GM12878 (cell line): ENCODE measurements around the gene ZNF385D. TPM values are rescaled to one million over a fixed set of nuclear protein-coding genes. Genes with fewer than 3 reads are reported as not detected.

Source experiments
- ATAC-seq: fragments of 200-7000 bp; cut with Tn5 transposase; 3 replicates; pipeline ENCODE4 v1.9.1; 2020; ENCODE audit warnings: mild to moderate bottlenecking, moderate library complexity
- BruUV-seq: library from RNA; stranded (reverse); fragments of 400-500 nt; replicated peaks from 2 replicates; lab custom pipeline; 2021; lab: Mats Ljungman, UMichigan
- CTCF ChIA-PET: fragments of 300-600 bp; sonication (Branson Sonifier 250); formaldehyde crosslinking; extraction: SDS; loops from one replicate; lab custom pipeline; 2021; ENCODE audit warnings: inconsistent platforms; lab: Yijun Ruan, JAX
- POLR2A ChIA-PET: fragments of 350-600 bp; formaldehyde crosslinking; extraction: SDS; loops from one replicate; lab custom pipeline; 2021; ENCODE audit warnings: inconsistent platforms; lab: Charles Lee
- RAD21 ChIA-PET: fragments of 300-600 bp; sonication (Branson Sonifier 250); formaldehyde crosslinking; loops from one replicate; lab custom pipeline; 2023; ENCODE audit warnings: antibody characterized with exemption; ENCODE audit not compliant: unreplicated experiment; lab: Charles Lee
- SMC1A ChIA-PET: fragments of 300-600 bp; sonication (Branson Sonifier 250); formaldehyde crosslinking; loops from one replicate; lab custom pipeline; 2023; ENCODE audit not compliant: unreplicated experiment, uncharacterized antibody; lab: Charles Lee
- DNase-seq: peaks from one replicate; pipeline ENCODE4 v3.0.0-alpha.2; 2011; ENCODE audit warnings: low read depth, low spot score
- FAIRE-seq: peaks from 3 replicates; lab custom pipeline; 2011; peaks lifted over from hg19 to GRCh38; lab: Jason Lieb, UNC
- H2AFZ ChIP-seq: 2 replicates; pipeline ENCODE4 v1.6.0; 2011; ENCODE audit warnings: low read depth, low read length, control low read depth; ENCODE audit not compliant: control insufficient read depth
- H3K27ac ChIP-seq: 2 replicates; pipeline ENCODE4 v1.5.1; 2011; ENCODE audit warnings: control low read depth; ENCODE audit not compliant: control insufficient read depth, insufficient read depth
- H3K27me3 ChIP-seq, 2 experiments: replicated peaks in 1 of 2; 2 replicates each; pipeline versions ENCODE4 v1.6.0 to v1.6.1; 2011; ENCODE audit warnings: low read length in 1 of 2; ENCODE audit not compliant: control insufficient read depth in 2 of 2, insufficient read depth in 2 of 2
- H3K36me3 ChIP-seq, 2 experiments: 2 replicates each; pipeline ENCODE4 v1.5.1; 2011; ENCODE audit warnings: low read length in 1 of 2; ENCODE audit not compliant: control insufficient read depth in 2 of 2, insufficient read depth in 2 of 2
- H3K4me1 ChIP-seq: 2 replicates; pipeline ENCODE4 v1.6.1; 2011; ENCODE audit warnings: mild to moderate bottlenecking, low read length, moderate library complexity, mixed read lengths; ENCODE audit not compliant: control insufficient read depth, insufficient read depth
- H3K4me2 ChIP-seq: 2 replicates; pipeline ENCODE4 v1.6.0; 2011; ENCODE audit warnings: control low read depth; ENCODE audit not compliant: control insufficient read depth, insufficient read depth
- H3K4me3 ChIP-seq: fragments of 200-600 bp; sonication (generic); 2 replicates; pipeline ENCODE4 v1.5.1; 2016
- H3K79me2 ChIP-seq: 2 replicates; pipeline ENCODE4 v1.6.0; 2011; ENCODE audit warnings: low read length; ENCODE audit not compliant: control insufficient read depth, insufficient read depth
- H3K9ac ChIP-seq: 2 replicates; pipeline ENCODE4 v1.8.0; 2011; ENCODE audit warnings: low read length, control low read depth, mixed read lengths; ENCODE audit not compliant: control insufficient read depth, insufficient read depth
- H3K9me3 ChIP-seq: replicated peaks from 3 replicates; pipeline ENCODE4 v1.5.1; 2011; ENCODE audit warnings: mild to moderate bottlenecking, low read length; ENCODE audit not compliant: control insufficient read depth, insufficient read depth
- H4K20me1 ChIP-seq: 2 replicates; pipeline ENCODE4 v1.6.0; 2011; ENCODE audit not compliant: control insufficient read depth, insufficient read depth
- CBX5 ChIP-seq: sonication (generic); IDR thresholded peaks from 2 replicates; pipeline ENCODE4 v1.6.1; 2016; ENCODE audit warnings: low read depth, moderate library complexity, mild to moderate bottlenecking, inconsistent platforms
- GATAD2B ChIP-seq: fragments of 450-650 bp; conservative IDR thresholded peaks from 2 replicates; pipeline ENCODE4 v1.6.1; 2017; ENCODE audit warnings: low read depth, mild to moderate bottlenecking, moderate library complexity
- HCFC1 ChIP-seq: fragments of 150-350 bp; IDR thresholded peaks from 2 replicates; pipeline ENCODE4 v1.6.1; 2014; ENCODE audit warnings: low read length
- IRF4 ChIP-seq: IDR thresholded peaks from 2 replicates; pipeline ENCODE4 v1.6.1; 2011; ENCODE audit warnings: low read depth, low read length
- PAX5 ChIP-seq: IDR thresholded peaks from 2 replicates; pipeline ENCODE4 v1.6.1; 2011; ENCODE audit warnings: low read depth, low read length, borderline replicate concordance
- POLR2AphosphoS5 ChIP-seq: IDR thresholded peaks from 2 replicates; pipeline ENCODE4 v1.6.1; 2011; ENCODE audit warnings: mild to moderate bottlenecking, low read length, inconsistent platforms
- RUNX3 ChIP-seq: IDR thresholded peaks from 2 replicates; pipeline ENCODE4 v1.6.1; 2012; ENCODE audit warnings: low read length, inconsistent platforms
- SRF ChIP-seq, 2 experiments: IDR thresholded peaks; 2 replicates each; pipeline ENCODE4 v1.6.1; 2011; ENCODE audit warnings: low read depth in 2 of 2, low read length in 2 of 2, mild to moderate bottlenecking in 1 of 2, moderate library complexity in 1 of 2
- TCF3 ChIP-seq: IDR thresholded peaks from 2 replicates; pipeline ENCODE4 v1.6.1; 2012; ENCODE audit warnings: low read depth, mild to moderate bottlenecking, low read length, borderline replicate concordance; ENCODE audit not compliant: insufficient read depth
- WRNIP1 ChIP-seq: IDR thresholded peaks from 2 replicates; pipeline ENCODE4 v1.6.1; 2011; ENCODE audit warnings: low read depth, low read length, improper control_type of control experiment, borderline replicate concordance
- ZBED1 ChIP-seq: IDR thresholded peaks from 2 replicates; pipeline ENCODE4 v1.6.1; 2016; ENCODE audit warnings: borderline replicate concordance
- ZSCAN29 ChIP-seq: fragments of 450-650 bp; IDR thresholded peaks from 2 replicates; pipeline ENCODE4 v1.6.1; 2017; ENCODE audit warnings: mild to moderate bottlenecking, moderate library complexity
- WGBS: methylation state at CpG from one replicate; pipeline ENCODE4 v1.1.6; 2016; ENCODE audit warnings: low lambda C conversion rate; ENCODE audit not compliant: insufficient replicate concordance, insufficient coverage; ENCODE audit errors: missing lambda C conversion rate; 5-methylcytosine and 5-hydroxymethylcytosine counted together
- in situ Hi-C: fragments of 300-500 bp; cut with MboI; formaldehyde crosslinking; loops from 9 replicates; pipeline ENCODE4 v1.14.3; 2018; ENCODE audit warnings: mixed read lengths
- intact Hi-C: fragments of 100-400 bp; cut with micrococcal nuclease; formaldehyde crosslinking; loops from one replicate; pipeline ENCODE4 v1.14.2; 2022; ENCODE audit not compliant: unreplicated experiment
- polyA plus RNA-seq, 11 experiments: library from polyadenylated mRNA; depleted of rRNA in 4 of 11; unstranded in 6 of 11; stranded (reverse) in 5 of 11; fragments of >200 nt; fragmentation: Nextera tagmentation in 4 of 11; fragmentation: Illumina TruSeq in 1 of 11; extraction: Ambion mirVana in 4 of 11; extraction: Trizol in 1 of 11; gene quantifications; 1 replicate in 1 of 11; 2 replicates in 10 of 11; pipeline versions ENCODE4 v1.2.1 to v1.2.3, GENCODE V29; 2011 to 2016; ENCODE audit warnings: inconsistent platforms in 2 of 11, missing spikeins in 2 of 11, low read depth in 1 of 11
- total RNA-seq, 4 experiments: library from RNA; depleted of rRNA in 3 of 4; stranded (reverse); fragments of >200 nt in 3 of 4; fragmentation: Illumina TruSeq in 1 of 4; extraction: Trizol in 1 of 4; gene quantifications; 2 replicates each; pipeline versions ENCODE4 v1.2.1 to v1.2.3, GENCODE V29; 2013 to 2021
- TF ChIP-seq, protein P1 (sequence below): fragments of 450-650 bp; IDR thresholded peaks from 2 replicates; pipeline ENCODE4 v1.6.1; 2017; ENCODE audit warnings: antibody characterized with exemption, mild to moderate bottlenecking, moderate library complexity
- TF ChIP-seq, protein P2 (sequence below), 3 experiments: IDR thresholded peaks in 2 of 3; conservative IDR thresholded peaks in 1 of 3; 2 replicates each; pipeline ENCODE4 v1.5.1; 2011; ENCODE audit warnings: low read depth in 3 of 3, low read length in 3 of 3, mild to moderate bottlenecking in 3 of 3, control low read depth in 2 of 3, moderate library complexity in 2 of 3, inconsistent platforms in 1 of 3, mixed read lengths in 1 of 3; ENCODE audit not compliant: control insufficient read depth in 2 of 3, insufficient read depth in 1 of 3; ENCODE audit errors: extremely low read depth in 1 of 3
- TF ChIP-seq, protein P3 (sequence below): fragments of 450-650 bp; IDR thresholded peaks from 2 replicates; pipeline ENCODE4 v1.6.1; 2017; ENCODE audit warnings: borderline replicate concordance
- TF ChIP-seq, protein P4 (sequence below): IDR thresholded peaks from 2 replicates; pipeline ENCODE4 v1.6.1; 2011; ENCODE audit warnings: borderline replicate concordance, low read depth, mild to moderate bottlenecking, moderate library complexity, mixed read lengths, low read length; ENCODE audit not compliant: insufficient read depth; ENCODE audit errors: extremely low read length

Gene ZNF385D
- total and polyA plus RNA-seq, 10 of the 15 experiments (the other 5 are each of a cell fraction or from before 2014, with no cell fraction given), result 0.01 to 0.62 (median 0.18) TPM; not detected in 5

DNA sequence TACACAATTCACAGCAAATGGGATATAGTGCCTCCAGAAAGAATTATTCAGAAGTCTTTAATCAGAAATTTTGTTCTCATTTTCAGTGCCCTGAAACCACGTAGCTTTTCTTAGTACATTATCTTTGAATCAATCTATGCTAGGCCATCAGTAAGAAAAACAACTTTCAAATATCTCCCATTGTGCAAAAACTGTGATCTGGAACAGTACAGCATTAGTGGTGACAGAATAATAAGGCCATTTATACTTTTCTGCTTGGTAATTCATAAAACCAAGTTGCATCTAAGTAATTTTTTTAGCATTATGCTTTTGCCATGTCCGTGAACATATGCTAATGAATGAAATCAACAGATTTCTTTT is 35.4 kb upstream of the ZNF385D start:
- SMC1A ChIA-PET, result no interaction called here
- CTCF ChIA-PET, result interaction anchor here (0.9 kb wide), 1 partner anchor 1219 kb away, joined by 3 read pairs; no protein-coding TSS in a partner anchor
- 5% methylated on average over 2 of the region's 2 CpGs for WGBS
- BruUV-seq, result no TSS peak
- Histone ChIP-seq H3K36me3 (no peaks in the 10 kb centered on the region), H3K27ac (no peak overlapping the region), H3K4me3 (no peak overlapping the region), H3K79me2 (no peaks in the 10 kb centered on the region), H3K4me2 (no peak overlapping the region), H3K4me1 (no peaks in the 10 kb centered on the region), H4K20me1 (no peaks in the 10 kb centered on the region), H3K9me3 (no peaks in the 10 kb centered on the region), H3K9ac (no peak overlapping the region), H2AFZ (no peak overlapping the region), H3K27me3 (no peaks in the 10 kb centered on the region)
- no peak for FAIRE-seq
- RAD21 ChIA-PET, result no interaction called here
- intact Hi-C loops (no loop called here), in situ Hi-C loops (no loop called here)
- no peak for ATAC-seq
- POLR2A ChIA-PET, result no interaction called here
- DNase-seq, result no peak
- TF ChIP-seq PAX5 (no peak), ZBED1 (no peak), TCF3 (no peak), GATAD2B (no peak), ZSCAN29 (no peak), POLR2AphosphoS5 (no peak), IRF4 (no peak), RUNX3 (no peak), HCFC1 (no peak), WRNIP1 (no peak), SRF (IDR thresholded peaks at IDR 0.05; ENCODE audit: low read depth in 2 of 2, low read length in 2 of 2) (no peak), CBX5 (no peak)
- TF ChIP-seq, protein P1, sequence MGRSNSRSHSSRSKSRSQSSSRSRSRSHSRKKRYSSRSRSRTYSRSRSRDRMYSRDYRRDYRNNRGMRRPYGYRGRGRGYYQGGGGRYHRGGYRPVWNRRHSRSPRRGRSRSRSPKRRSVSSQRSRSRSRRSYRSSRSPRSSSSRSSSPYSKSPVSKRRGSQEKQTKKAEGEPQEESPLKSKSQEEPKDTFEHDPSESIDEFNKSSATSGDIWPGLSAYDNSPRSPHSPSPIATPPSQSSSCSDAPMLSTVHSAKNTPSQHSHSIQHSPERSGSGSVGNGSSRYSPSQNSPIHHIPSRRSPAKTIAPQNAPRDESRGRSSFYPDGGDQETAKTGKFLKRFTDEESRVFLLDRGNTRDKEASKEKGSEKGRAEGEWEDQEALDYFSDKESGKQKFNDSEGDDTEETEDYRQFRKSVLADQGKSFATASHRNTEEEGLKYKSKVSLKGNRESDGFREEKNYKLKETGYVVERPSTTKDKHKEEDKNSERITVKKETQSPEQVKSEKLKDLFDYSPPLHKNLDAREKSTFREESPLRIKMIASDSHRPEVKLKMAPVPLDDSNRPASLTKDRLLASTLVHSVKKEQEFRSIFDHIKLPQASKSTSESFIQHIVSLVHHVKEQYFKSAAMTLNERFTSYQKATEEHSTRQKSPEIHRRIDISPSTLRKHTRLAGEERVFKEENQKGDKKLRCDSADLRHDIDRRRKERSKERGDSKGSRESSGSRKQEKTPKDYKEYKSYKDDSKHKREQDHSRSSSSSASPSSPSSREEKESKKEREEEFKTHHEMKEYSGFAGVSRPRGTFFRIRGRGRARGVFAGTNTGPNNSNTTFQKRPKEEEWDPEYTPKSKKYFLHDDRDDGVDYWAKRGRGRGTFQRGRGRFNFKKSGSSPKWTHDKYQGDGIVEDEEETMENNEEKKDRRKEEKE, result no peak
- TF ChIP-seq, protein P2, sequence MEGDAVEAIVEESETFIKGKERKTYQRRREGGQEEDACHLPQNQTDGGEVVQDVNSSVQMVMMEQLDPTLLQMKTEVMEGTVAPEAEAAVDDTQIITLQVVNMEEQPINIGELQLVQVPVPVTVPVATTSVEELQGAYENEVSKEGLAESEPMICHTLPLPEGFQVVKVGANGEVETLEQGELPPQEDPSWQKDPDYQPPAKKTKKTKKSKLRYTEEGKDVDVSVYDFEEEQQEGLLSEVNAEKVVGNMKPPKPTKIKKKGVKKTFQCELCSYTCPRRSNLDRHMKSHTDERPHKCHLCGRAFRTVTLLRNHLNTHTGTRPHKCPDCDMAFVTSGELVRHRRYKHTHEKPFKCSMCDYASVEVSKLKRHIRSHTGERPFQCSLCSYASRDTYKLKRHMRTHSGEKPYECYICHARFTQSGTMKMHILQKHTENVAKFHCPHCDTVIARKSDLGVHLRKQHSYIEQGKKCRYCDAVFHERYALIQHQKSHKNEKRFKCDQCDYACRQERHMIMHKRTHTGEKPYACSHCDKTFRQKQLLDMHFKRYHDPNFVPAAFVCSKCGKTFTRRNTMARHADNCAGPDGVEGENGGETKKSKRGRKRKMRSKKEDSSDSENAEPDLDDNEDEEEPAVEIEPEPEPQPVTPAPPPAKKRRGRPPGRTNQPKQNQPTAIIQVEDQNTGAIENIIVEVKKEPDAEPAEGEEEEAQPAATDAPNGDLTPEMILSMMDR (IDR thresholded peaks at IDR 0.05 in 2 of 3, conservative IDR thresholded peaks at IDR 0.05 in 1 of 3; ENCODE audit: control insufficient read depth in 2 of 3, extremely low read depth in 1 of 3, insufficient read depth in 1 of 3, low read depth in 3 of 3, low read length in 3 of 3), result no peak
- TF ChIP-seq, protein P3, sequence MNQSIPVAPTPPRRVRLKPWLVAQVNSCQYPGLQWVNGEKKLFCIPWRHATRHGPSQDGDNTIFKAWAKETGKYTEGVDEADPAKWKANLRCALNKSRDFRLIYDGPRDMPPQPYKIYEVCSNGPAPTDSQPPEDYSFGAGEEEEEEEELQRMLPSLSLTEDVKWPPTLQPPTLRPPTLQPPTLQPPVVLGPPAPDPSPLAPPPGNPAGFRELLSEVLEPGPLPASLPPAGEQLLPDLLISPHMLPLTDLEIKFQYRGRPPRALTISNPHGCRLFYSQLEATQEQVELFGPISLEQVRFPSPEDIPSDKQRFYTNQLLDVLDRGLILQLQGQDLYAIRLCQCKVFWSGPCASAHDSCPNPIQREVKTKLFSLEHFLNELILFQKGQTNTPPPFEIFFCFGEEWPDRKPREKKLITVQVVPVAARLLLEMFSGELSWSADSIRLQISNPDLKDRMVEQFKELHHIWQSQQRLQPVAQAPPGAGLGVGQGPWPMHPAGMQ, result no peak
- TF ChIP-seq, protein P4, sequence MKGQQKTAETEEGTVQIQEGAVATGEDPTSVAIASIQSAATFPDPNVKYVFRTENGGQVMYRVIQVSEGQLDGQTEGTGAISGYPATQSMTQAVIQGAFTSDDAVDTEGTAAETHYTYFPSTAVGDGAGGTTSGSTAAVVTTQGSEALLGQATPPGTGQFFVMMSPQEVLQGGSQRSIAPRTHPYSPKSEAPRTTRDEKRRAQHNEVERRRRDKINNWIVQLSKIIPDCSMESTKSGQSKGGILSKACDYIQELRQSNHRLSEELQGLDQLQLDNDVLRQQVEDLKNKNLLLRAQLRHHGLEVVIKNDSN, result no peak
